Activated T-cell treated with anti-CD3 and anti-CD28 coated beads, Interleukin-2, amount 50 U/mL, for 48 hours (primary cell): Measurements from ENCODE around the gene SMYD3.
"Not testable (repeated sequence)": the region's sequence is repeated elsewhere in the genome, so short reads cannot be mapped to it uniquely, and the experiment has no call there.

Experiments used
- DNase-seq, 2 experiments: peaks; one replicate each; pipeline ENCODE4 v3.0.0-alpha.2; 2020

Gene SMYD3

DNA sequence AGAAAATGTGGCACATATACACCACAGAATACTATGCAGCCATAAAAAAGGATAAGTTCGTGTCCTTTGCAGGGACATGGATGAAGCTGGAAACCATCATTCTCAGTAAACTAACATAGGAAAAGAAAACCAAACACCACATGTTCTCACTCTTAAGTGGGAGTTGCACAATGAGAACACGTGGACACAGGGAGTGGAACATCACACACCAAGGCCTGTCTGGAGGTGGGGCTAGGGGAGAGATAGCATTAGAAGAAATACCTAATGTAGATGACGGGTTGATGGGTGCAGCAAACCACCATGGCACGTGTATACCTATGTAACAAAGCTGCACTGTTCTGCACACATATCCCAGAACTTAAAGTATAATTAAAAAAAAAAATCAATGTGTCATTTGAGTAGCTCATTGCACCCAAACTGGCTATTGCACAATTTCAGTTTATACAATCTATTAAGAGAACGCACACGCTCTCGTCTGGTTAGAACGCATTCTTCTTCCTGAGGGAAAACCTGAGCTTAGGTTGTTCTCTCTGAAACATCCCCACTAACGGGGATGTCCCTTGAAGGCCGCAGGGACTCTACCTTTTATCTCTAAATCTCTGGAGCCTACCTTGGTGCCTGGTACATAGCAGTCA lies 535.9 kb downstream of the SMYD3 start:
- DNase-seq: not testable (repeated sequence)

DNA sequence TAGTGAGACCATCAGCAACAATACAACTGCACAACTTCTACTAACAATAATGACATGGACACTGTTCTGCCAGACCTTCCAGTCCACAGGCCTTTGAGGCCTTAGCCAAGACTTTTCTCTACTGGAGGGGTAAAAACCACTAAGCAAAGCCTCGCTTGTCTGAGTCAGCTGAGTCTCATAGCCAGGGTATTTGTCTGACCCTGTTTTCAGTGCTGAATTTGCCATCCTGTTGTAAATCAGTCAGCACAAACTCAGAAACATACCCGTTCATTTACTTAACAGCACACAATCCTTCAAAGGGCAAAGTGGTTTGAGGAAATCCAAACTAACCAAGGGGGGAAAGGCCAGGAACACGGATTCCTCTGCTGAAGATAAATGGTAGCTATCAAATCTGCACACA lies 537.8 kb downstream of the SMYD3 start:
- no peak for DNase-seq

DNA sequence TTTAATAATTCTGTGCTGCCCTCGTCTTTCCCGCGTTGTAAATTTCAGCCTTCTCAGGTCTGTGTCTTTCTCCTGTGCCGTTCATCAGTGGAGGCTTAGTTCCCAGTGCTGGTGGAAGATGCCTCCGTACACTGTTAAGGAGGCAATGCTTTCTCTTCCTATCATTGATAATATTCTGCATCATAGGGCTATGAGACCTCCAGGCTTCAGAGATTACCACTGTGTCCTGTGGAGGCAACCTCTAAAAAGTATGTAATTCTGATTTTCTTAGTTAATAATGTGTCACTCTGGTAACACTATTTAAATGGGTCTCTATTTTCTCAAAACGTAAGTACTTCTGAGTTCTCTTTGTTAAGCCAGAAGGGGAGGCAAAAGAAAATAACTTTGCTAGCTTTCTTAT lies 538.3 kb downstream of the SMYD3 start:
- no peak for DNase-seq

DNA sequence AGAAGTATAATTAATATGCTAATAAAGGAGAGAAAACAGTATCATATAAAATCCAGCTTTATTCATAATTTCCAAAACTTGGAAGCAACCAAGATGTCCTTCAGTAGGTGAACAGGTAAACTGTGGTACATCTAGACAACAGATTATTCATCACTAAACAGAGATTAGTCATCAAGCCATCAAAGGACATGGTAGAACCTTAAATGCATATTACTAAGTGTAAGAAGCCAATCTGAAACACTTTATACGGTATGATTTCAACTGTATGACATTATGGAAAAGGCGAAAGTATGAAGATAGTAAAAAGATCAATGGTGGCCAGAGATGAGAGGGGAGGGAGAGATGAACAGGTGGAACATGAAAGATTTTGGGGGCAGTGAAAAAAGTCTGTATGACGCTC lies 541.7 kb downstream of the SMYD3 start:
- no peak for DNase-seq

DNA sequence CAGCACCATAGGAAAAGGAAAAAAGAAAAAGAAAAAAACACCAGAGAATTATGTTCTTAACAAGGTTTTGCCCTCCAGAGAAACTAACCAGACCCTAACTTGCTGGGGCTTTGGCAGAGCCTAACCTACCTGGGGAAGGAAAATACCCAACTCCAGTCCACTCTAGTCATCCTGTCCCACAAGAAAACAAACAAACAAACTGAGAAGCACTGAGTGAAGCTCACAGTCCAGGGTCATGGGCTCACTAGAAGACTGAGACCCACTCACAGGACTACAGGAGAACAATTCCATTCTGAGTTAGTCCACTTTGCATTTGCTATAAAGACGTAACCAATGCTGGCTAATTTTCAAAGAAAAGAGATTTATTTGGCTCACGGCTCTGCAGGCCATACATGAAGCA lies 543.4 kb downstream of the SMYD3 start:
- DNase-seq: no peak

DNA sequence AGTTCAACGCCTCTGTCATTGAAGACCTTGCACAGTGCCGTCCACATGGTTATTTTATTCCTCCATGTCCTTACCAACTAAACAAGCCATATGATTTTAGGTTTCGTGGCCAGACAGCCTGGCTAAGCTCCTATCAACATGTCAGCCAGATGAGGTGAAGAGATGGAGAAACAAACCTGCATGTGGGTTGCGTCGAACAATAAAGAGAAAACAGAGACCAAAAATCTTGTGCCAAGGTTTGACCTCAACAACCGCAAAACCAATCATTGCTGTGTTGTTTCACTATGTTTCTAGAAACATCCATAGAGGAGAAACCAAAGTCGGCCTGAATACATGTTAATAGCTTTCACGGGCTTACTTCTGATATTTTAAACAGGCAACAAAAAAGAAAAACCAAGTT lies 544.6 kb downstream of the SMYD3 start:
- DNase-seq: no peak

DNA sequence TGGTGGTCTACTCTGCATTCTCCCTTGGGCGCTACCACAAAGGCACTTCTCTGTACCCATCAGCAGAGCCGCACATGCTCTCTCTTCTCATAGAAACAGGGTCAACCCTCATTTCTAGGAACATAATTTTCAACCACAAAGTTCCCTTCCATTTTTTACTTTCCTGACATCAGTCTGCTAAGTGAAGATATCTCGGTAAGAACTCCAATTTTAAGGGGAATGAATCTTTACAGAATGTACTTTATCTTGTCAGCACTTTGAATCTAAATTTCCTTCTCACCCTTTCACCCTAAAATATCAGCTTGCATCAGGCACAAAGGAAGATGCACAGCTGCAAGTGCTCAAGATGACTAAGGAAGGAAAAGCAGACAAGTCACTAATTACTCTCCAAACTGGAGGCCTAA lies 545.9 kb downstream of the SMYD3 start:
- no peak for DNase-seq

DNA sequence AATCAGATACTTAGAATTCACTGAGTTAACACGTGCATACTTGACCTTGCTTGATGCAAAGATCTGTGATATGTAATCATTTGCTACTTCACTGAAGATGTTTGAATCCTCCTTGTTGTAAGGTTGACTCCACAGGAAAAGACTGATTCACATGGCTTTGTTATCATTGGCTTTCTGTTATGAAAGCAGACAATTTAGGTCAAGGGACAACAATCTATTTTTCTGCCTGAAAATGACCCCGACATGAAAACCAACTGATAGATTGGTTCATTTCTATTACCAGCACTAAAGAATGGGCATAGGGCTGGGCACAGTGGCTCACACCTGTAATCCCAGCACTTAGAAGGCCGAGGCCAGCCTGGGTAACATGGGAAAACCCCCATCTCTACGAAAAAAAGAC lies 546.9 kb downstream of the SMYD3 start:
- no peak for DNase-seq

DNA sequence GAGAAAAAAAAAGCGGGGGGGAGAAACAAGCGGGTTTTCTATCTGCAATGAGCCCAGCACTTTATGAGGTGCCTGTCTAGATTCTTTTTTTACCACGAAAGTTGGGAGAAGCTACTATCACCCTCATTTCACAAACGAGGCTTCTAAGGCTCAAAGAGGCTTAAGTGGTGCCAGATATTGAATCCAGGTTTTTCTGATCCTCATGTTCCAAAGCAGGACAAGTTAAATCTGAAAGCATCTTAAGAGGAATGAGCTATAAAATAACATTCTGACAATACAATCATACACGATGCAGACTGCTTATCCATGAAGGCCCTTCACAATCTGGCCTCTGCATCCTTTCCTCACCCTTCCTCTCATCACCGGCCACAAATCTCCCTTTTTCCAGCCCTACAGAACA lies 549.1 kb downstream of the SMYD3 start:
- DNase-seq: no peak

DNA sequence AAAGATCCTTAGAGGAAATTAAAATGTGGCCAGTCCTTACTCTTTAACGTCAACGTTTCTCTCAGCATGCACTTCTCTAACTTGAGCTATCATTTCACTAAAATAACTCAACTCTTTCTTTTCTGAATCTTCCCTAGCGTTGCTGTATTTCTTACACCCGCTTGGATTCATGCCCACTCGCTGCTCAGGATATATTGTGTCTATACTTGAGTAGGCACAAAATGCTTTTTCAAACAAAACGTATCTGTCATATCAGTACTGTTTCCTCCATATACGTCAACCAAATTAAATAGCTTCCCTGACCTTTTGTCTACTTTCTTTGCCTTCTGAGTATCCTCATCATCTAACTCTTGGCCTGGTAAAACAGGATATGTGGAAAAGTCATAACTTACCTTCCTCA lies 549.7 kb downstream of the SMYD3 start:
- DNase-seq: no peak

DNA sequence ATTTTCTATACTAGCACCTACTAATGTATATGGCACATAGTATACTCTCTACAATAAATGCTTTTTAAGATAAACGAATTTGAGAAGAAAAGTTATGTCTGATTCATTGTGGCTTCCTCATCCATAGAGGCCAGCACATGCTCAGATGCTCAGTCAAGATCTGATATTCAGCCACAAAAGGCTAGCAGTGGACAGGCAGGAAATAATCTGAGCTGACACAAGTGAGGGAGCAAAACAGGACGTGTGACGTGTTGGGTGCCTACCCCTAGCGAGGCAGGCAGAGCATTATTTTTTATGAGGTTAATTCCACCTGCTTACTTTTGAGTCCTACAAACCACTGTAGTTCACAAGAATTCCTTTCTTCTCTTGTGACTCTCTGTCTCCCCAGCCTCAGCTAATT lies 550.9 kb downstream of the SMYD3 start:
- DNase-seq: peak; percentile 26 to 29

DNA sequence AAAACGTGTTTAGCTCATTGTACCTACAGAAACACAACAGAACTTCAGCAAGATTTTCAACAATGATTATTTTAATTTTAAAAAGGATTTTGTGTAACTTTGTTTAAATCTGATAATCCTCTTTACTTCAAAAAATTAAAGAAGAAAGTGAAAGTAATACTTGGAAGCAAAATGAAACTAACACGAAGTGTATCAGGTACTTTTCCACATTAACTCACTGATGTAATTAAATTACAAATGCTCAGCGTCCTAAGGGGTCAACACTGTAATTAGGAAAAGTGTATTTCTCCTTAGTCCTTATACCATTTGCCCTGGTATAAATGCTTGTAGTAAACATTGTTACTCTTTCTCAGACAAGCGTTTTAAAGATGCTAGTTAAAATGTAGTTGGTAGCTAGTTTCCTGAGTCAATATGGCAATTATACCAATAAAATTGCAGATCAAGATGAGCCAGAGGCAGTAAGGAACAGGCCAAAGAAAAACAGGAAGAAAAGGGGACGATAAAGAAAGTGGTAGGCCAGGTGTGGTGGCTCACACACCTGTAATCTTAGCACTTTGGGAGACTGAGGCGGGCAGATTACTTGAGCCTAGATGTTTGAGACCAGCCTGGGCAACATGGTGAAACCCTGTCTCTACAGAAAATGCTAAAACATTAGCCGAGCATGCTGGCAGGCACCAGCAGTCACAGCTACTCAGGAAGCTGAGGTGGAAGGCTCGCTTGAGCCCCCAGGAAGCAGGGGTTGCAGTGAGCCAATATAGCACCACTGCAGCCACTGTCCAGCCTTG lies 553.0 kb downstream of the SMYD3 start:
- DNase-seq: peak in 1 of 2 experiments; percentile 30

DNA sequence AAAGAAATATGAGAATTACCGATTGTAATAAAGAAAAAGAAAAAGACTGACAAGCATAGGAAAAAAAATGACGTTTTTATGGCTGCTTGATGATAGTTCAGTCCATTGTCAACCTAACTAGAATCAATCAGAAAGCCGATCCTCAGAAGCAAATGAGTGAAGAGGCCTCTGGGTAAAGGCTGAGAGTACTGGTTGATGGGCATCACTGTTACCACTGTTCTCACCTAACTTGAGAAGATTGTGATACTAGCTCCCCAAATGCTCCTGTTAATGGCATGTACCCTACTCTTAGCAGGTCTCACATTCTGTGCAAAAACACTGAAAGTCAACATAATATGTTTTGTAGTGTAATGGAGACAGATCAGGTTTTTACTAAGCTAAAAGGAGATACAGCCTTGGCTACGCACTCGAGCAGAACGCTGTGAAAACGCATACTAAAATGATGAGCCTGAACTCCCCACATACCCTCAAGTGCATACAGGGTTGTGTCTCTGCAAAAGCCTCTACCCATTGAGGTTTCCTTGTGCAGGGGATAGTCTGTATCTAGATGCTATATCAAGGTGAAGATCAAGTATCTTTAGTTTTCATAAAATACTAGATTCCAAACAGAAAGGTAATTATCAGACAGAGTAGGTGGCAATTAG lies 554.6 kb downstream of the SMYD3 start:
- DNase-seq: no peak

DNA sequence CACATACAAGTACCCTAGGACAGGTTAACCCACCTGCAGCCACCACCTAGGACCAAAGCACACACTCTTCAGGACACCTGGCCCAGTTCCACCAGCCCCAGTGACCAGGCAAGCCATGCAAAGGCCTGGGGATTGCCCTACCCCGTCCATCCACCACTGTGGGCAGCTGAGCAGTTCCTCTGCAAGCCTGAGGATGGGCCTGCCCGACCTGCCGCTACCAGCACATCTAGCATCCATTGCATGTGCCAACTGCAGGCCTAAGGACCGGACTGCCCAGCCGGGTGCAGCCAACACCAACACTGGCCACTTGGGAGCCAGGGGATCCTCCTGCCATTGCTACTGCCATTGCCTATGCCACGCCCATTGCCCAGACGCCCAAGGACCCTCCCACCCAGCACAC lies 558.3 kb downstream of the SMYD3 start:
- no peak for DNase-seq

DNA sequence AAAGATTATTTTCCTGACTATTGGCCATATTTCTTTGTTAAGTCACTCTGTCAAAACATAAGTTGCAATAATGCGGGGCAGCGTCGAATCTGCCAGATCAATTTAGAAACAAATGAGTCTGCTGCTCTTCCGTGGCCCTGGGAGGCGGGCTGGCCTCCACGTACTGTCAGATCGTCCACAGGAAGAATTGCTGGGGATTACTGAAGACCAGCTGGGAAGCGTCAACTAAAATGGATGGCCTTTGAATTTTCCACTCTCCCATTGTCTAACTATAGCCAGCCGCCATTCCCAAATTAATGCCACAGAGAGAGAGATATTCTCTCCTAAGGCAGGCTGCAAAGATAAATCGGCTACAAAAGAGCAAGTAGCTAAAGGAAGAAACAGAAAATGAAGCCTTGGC lies 560.2 kb downstream of the SMYD3 start:
- no peak for DNase-seq

DNA sequence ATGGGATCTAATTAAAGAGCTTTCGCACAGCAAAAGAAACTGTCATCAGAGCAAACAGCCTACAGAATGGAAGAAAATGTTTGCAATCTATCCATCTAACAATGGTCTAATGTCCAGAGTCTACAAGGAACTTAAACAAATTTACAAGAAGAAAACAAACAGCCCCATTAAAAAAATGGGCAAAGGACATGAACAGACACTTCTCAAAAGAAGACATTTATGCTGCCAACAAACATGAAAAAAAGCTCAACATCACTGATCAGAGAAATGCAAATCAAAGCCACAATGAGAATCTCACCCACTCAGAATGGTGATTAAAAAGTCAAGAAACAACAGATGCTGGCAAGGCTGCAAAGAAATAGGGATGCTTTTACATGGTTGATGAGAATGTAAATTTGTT lies 561.9 kb downstream of the SMYD3 start:
- not testable (repeated sequence) for DNase-seq

DNA sequence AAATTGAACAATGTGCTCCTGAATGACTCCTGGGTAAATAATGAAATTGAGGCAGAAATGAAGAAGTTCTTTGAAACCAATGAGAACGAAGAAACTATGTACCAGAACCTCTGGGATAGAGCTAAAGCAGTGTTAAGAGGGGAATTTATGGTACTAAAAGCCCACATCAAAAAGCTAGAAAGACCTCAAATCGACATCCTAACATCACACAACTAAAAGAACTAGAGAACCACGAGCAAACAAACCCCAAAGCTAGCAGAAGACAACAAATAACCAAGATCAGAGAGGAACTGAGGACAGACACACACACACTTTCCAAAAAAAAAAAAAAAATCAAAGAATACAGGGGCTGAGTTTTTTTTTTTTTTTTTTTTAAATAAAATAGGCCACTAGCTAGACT lies 564.2 kb downstream of the SMYD3 start:
- DNase-seq: no peak

DNA sequence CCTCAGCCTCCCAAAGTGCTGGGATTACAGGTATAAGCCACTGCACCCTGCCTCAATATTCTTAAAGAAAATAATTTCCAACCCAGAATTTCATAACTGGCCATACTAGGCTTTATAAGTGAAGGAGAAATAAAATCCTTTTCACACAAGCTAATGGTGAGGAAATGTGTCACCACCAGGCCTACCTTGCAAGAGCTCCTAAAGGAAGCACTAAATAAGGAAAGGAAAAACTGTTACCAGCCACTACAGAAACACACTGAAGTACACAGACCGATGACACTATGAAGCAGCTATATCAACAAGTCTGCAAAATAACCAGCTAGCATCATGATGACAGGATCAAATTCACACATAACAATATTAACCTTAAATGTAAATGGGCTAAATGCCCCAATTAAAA lies 565.3 kb downstream of the SMYD3 start:
- not testable (repeated sequence) for DNase-seq

DNA sequence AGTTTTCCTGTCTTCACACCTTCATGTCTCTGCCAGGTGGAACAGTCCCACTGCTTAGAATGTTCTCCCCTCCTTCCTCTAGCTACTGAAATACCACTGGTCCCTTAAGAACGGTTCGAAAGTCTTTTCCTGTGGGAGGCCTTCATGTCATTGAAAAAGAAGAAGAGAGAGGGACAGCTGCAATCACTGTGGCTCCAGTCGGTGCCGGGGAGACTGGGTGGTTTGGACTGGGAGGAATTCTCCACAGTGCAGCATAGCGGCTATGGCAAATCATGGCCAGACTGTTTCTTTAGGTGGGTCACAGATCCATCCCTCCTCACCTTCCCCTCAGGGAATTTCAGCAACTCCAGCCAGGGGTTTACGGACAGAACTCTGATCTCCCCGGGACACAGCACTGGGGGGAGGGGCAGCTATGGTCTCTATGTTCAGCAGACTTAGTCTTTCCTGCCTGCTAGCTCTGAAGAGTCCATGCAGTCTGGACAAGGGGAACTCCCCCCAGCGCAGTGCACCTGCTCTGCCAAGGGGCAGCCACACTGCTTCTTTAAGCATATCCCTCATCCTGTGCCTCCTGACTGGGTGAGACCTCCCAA lies 567.2 kb downstream of the SMYD3 start:
- DNase-seq: no peak

DNA sequence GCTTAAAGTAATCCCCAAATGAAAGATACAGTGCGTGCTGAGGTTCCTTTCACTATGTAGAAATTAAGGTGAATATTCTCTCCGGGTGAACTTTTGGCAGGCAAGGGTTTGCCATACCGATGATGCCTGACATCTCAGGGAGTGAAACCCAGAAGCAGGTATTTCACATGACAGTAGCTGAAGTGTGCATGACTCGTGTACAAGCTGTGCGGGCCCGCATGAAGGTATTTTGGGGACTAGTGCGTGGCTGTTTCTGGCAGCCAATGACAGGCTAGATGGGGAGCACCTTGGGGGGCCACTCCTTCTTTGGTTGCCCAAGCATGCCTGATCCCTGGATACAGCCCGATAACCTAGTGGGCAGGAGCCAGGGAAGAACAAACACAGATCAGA lies 569.0 kb downstream of the SMYD3 start:
- no peak for DNase-seq

DNA sequence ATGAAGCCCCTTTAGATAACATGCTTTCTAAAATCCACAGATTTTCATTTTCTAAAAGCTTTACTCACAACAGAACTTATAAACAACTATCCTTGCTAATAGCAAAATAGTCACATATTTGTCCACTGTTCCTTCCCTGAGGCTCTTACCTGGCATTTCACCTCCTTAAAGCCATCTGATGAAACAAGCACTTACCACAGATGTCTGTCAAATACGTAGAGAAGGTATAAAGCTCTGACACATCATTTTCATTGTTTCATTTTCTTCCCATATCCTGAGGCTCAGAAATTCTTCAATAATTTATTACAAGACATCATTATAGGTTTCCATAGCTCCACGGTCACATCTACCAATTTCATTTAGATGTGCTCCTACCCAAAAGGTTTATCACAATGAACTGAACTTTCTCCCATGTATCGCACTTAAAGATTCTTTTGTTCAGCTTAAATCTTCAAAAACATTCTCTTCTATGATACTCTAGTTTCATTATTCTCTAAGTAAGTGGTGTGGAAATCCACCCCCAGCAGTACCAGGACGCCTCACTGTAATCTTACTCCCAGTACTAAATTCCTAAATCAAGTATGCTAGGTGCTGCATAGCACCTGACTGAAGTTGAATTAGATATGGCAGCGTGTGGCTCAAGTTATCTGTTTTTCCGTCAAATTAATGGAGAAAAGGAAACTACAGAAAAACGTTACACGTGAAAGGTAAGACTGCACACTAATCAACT lies 569.6 kb downstream of the SMYD3 start:
- DNase-seq: no peak

DNA sequence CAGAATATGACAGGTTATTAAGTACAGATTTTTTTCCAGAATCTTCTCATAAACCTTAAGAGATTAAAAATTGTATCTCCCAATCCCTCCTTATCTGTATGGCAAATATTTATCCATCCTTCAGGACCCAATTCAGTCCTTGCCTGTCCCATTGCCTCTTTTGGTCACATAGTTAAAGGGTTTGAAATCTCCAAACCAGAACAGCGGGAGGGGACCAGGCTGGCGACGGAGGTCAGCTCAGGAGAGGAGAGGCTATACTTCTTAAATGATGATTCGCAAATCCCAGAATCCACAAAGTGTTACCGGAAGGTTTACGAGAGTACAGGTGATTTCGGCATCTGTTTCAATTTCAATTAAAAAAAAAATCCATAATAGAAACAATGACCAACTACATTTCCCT lies 572.7 kb downstream of the SMYD3 start:
- no peak for DNase-seq

DNA sequence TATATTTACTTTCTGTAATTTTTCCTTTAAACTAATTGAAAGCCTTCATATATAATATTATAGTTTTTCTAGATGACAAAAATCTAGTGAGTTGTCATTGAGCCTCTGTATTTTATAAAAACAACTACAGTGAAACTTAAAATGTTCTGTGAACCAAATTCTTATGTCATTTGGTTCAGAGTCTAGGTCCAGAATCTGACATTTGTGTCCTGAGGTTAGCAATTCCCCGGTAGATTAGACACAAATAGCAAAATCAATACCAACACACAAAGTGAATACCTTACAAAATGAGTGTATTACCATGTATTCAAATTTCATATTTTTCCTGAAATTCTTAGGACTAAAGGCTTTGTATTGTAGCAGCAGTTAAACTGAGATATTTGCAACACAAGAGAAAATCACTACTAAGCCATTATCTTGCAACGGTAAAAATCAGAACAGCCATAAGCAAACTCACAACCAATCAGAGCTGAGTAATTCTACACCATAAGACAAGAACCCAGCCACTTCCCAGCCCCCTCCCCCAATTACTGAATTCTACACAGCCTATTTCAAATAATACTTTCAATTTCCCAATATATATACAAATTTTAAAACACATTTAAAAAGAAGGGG lies 573.5 kb downstream of the SMYD3 start:
- no peak for DNase-seq
